Esophagus muscularis mucosa (tissue), 4 donors: ENCODE results near the gene HSPG2. TPM values are rescaled to one million over a fixed set of nuclear protein-coding genes. Genes with fewer than 3 reads are reported as not detected.

Experiments used
- DNase-seq: peaks from one replicate; pipeline ENCODE4 v3.0.0-alpha.2; 2017; ENCODE audit errors: extremely low spot score
- H3K27ac ChIP-seq, 4 donors: fragments of 200-600 bp; sonication (generic); replicated peaks in 1 of 4; 1 replicate in 3 of 4; 2 replicates in 1 of 4; pipeline ENCODE4 v1.5.1; 2016 to 2019; ENCODE audit warnings: mild to moderate bottlenecking in 1 of 4
- H3K27me3 ChIP-seq, 4 donors: fragments of 200-600 bp; sonication (generic); one replicate each; pipeline versions ENCODE4 v1.5.1 to v1.6.0; 2016 to 2019
- H3K36me3 ChIP-seq, 4 donors: fragments of 200-600 bp; sonication (generic); one replicate each; pipeline ENCODE4 v1.5.1; 2016 to 2019
- H3K4me1 ChIP-seq, 4 donors: fragments of 200-600 bp; sonication (generic); one replicate each; pipeline ENCODE4 v1.5.1; 2016 to 2019
- H3K4me3 ChIP-seq, 4 donors: fragments of 200-600 bp; sonication (generic); 1 replicate in 2 of 4; 2 replicates in 2 of 4; pipeline ENCODE4 v1.5.1; 2016 to 2019; ENCODE audit warnings: mild to moderate bottlenecking in 4 of 4, moderate library complexity in 1 of 4
- H3K9me3 ChIP-seq, 4 donors: fragments of 200-600 bp; sonication (generic); 1 replicate in 3 of 4; 2 replicates in 1 of 4; pipeline ENCODE4 v1.5.1; 2016 to 2019
- EP300 ChIP-seq: sonication (generic); formaldehyde crosslinking; IDR thresholded peaks from one replicate; pipeline ENCODE4 v1.6.1; 2017; ENCODE audit warnings: antibody characterized with exemption
- POLR2A ChIP-seq: fragments of 450-650 bp; IDR thresholded peaks from one replicate; pipeline ENCODE4 v1.6.1; 2017; ENCODE audit warnings: antibody characterized with exemption, moderate library complexity, mild to moderate bottlenecking, low read depth
- POLR2AphosphoS5 ChIP-seq, 2 donors: sonication (generic); formaldehyde crosslinking; IDR thresholded peaks; one replicate each; pipeline ENCODE4 v1.6.1; 2017; ENCODE audit warnings: antibody characterized with exemption in 2 of 2
- WGBS: methylation state at CpG from one replicate; pipeline ENCODE4 v1.1.5; 2018; 5-methylcytosine and 5-hydroxymethylcytosine counted together
- intact Hi-C: fragments of 100-400 bp; cut with DNase I; formaldehyde crosslinking; loops from one replicate; pipeline ENCODE4 v1.15.1; 2023
- total RNA-seq, 4 donors: library from RNA; depleted of rRNA; stranded (reverse); fragments of >200 nt; gene quantifications; one replicate each; pipeline versions ENCODE4 v1.1.0 to v1.2.1, GENCODE V29; 2016
- TF ChIP-seq, protein P1 (sequence below), 3 experiments: fragments of 200-600 bp in 2 of 3; fragments of 450-650 bp in 1 of 3; sonication (generic) in 2 of 3; IDR thresholded peaks; one replicate each; pipeline ENCODE4 v1.5.1; 2017 to 2019; ENCODE audit warnings: antibody characterized with exemption in 3 of 3, mild to moderate bottlenecking in 2 of 3, moderate library complexity in 1 of 3

HSPG2 gene
- total RNA-seq, 4 donors from 2014 or later, result 414 to 1,199 (median 595) TPM

DNA sequence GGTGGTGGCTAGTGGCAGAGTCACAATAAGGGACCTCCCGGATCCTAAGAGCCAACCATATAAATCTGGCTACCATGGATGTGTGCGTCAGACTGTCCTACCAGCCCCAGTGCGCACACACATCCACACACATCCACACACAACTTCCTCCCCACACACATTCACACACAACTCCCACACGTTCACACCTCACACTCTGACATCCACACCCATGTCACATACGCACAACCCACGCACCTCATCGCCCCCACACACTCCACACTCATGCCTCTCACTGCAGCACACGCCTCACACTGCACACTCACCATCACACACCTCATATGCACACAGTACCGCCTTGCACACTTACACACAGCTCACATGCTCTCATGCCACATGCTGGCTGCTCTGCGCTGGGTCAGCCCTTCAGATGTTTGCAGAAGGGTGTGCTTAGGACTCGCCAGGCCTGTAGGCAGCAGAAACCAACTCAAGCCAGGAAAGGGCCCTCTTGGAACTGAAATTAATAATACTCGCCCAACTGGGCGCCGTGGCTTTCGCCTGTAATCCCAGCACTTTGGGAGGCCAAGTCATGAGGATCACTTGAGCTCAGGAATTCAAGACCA lies 122.0 kb downstream of the HSPG2 start:
- TF ChIP-seq EP300 (no peak), POLR2A (no peak), POLR2AphosphoS5 (IDR thresholded peaks at IDR 0.05) (no peak)
- TF ChIP-seq, protein P1, sequence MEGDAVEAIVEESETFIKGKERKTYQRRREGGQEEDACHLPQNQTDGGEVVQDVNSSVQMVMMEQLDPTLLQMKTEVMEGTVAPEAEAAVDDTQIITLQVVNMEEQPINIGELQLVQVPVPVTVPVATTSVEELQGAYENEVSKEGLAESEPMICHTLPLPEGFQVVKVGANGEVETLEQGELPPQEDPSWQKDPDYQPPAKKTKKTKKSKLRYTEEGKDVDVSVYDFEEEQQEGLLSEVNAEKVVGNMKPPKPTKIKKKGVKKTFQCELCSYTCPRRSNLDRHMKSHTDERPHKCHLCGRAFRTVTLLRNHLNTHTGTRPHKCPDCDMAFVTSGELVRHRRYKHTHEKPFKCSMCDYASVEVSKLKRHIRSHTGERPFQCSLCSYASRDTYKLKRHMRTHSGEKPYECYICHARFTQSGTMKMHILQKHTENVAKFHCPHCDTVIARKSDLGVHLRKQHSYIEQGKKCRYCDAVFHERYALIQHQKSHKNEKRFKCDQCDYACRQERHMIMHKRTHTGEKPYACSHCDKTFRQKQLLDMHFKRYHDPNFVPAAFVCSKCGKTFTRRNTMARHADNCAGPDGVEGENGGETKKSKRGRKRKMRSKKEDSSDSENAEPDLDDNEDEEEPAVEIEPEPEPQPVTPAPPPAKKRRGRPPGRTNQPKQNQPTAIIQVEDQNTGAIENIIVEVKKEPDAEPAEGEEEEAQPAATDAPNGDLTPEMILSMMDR (IDR thresholded peaks at IDR 0.05), result no peak
- intact Hi-C loops, result no loop called here
- Histone ChIP-seq H3K4me1 (peaks cover 7 to 22% (median 14%) of the 10 kb centered on the region in 4 donors), H3K4me3 (peak overlapping the region in 1 of 4 donors; percentile 45), H3K36me3 (peaks cover 0 to 4% (median 0%) of the 10 kb centered on the region in 4 donors), H3K27me3 (peaks cover 0 to 15% (median 8%) of the 10 kb centered on the region in 4 donors), H3K27ac (no peak overlapping the region), H3K9me3 (no peaks in the 10 kb centered on the region)
- no peak for DNase-seq
- WGBS, result 92% methylated on average over 15 of the region's 15 CpGs

DNA sequence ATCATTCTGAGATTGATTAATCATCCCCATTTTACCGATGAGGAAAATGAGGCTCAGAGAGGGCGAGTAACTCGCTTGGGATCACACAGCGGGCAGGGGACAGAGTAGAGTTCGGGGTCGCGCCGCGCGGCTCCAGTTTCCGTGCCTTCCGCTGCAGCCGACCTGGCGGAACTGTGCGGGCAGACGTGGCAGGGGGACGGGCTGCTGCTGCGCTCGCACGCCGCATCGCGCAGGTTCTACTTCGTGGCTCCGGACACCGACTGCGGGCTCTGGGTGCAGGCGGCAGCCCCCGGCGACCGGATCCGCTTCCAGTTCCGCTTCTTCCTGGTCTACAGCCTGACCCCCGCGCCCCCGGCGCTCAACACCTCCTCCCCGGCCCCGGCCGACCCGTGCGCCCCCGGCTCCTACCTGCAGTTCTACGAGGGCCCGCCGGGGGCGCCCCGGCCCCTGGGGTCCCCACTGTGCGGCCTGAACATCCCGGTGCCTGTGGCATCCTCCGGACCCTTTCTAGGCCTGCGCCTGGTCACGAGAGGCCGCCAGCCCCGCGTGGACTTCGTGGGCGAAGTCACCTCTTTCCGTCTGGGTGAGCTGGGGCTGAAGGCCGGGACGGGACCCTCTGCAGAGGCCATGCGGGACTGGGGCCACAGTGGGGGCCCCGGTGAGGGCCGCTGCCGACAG lies 122.7 kb downstream of the HSPG2 start:
- TF ChIP-seq, protein P1 (IDR thresholded peaks at IDR 0.05), result peak; percentile 47 to 62 (median 55)
- TF ChIP-seq POLR2AphosphoS5 (IDR thresholded peaks at IDR 0.05) (no peak), EP300 (no peak), POLR2A (no peak)
- 10% methylated on average over 41 of the region's 65 CpGs for WGBS
- intact Hi-C loops, result no loop called here
- no peaks in the 10 kb centered on the region for H3K36me3 ChIP-seq
- H3K27ac ChIP-seq, result no peak overlapping the region
- H3K27me3 ChIP-seq, result peaks cover 0 to 15% (median 8%) of the 10 kb centered on the region in 4 donors
- no peak for DNase-seq
- no peaks in the 10 kb centered on the region for H3K9me3 ChIP-seq
- peak overlapping the region; percentile 40 to 56 (median 46) for H3K4me3 ChIP-seq
- peaks cover 7 to 22% (median 14%) of the 10 kb centered on the region in 4 donors for H3K4me1 ChIP-seq

DNA sequence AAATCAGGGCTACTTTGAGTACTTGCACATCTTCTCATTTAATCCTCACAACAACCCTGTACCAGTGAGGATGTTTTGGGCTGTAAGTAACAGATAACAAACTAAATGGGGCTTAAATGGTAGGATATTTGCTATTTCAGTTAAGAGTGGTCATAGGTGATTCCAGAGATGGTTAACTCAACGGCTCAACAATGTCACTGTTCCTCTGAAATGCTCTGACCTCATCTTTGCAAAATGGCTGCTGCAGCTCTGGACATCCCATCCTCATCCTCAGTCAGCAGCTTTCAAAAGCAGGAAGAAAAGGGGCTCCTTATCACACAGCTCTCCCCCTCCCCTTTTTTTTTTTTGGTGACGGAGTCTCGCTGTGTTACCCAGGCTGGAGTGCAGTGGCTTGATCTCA lies 123.6 kb downstream of the HSPG2 start:
- Histone ChIP-seq H3K4me3 (no peak overlapping the region), H3K27ac (no peak overlapping the region), H3K36me3 (no peaks in the 10 kb centered on the region), H3K4me1 (peaks cover 7 to 18% (median 13%) of the 10 kb centered on the region in 4 donors), H3K27me3 (peaks cover 0 to 15% (median 8%) of the 10 kb centered on the region in 4 donors), H3K9me3 (no peaks in the 10 kb centered on the region)
- intact Hi-C loops, result no loop called here
- TF ChIP-seq POLR2A, result no peak
- TF ChIP-seq EP300, result no peak
- TF ChIP-seq POLR2AphosphoS5 (IDR thresholded peaks at IDR 0.05), result no peak
- 91% methylated on average over 3 of the region's 3 CpGs for WGBS
- no peak for DNase-seq

DNA sequence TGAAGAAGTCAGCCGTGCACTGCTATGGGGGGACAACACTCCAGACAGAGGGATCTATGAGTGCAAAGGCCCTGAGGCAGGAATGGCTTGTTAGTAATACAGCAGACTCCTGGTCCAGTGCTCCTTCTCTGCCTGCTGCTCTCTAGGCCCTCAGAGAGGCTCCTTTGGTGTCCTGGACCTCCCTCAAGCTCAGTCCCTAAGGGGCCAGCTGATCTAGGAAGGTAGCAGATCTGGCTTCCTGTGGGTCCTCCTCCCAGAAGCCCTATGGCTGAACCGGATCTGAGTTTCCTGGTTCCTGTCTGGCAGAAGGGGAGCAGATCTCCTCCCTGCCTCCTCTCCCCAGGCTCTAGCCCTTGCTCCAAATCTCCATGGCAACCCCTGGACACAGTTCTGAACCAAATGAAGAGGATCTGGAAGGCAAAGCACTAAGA lies 125.2 kb downstream of the HSPG2 start, which contains the start of gene LDLRAD2:
TSS of gene LDLRAD2 (plus strand) at position 391 of the 431 bp plus-strand sequence. CDS start 187 bp downstream, outside the sequence.
- DNase-seq, result no peak
- Histone ChIP-seq H3K4me3 (no peak within 1 kb of the TSS), H3K4me1 (peaks cover 7 to 18% (median 11%) of the 10 kb centered on the region in 4 donors), H3K9me3 (no peaks in the 10 kb centered on the region), H3K27ac (no peak within 1 kb of the TSS), H3K36me3 (no peaks in the 10 kb centered on the region), H3K27me3 (peaks cover 0 to 15% (median 8%) of the 10 kb centered on the region in 4 donors)
- intact Hi-C loops, result no loop called here
- 63% methylated on average over 2 of the region's 2 CpGs for WGBS
- no peak for TF ChIP-seq POLR2AphosphoS5 (IDR thresholded peaks at IDR 0.05)
- TF ChIP-seq, protein P1 (IDR thresholded peaks at IDR 0.05), result no peak
- TF ChIP-seq EP300, result no peak
- no peak for TF ChIP-seq POLR2A

DNA sequence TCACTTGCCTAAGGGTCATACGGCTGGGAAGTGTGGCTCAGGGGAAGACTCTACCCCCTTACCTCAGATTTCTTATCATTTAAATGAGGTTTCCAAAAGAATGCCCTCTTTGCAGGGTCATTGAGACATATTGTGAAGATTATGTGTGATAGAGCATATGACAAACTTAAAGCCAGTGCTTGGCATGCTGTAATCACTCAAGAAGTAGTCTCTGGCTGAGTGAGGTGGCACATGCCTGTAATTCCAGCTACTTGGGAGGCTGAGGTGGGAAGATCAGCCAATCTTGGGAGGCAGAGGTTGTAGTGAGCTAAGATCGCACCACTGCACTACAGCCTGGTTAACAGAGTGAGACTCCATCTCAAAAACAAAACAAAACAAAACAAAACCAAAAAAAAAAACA lies 132.6 kb downstream of the HSPG2 start:
- intact Hi-C loops, result no loop called here
- TF ChIP-seq POLR2AphosphoS5 (IDR thresholded peaks at IDR 0.05), result no peak
- WGBS, result 82% methylated on average over 2 of the region's 2 CpGs
- no peaks in the 10 kb centered on the region for H3K9me3 ChIP-seq
- no peak overlapping the region for H3K27ac ChIP-seq
- H3K4me1 ChIP-seq, result no peaks in the 10 kb centered on the region
- DNase-seq, result no peak
- no peaks in the 10 kb centered on the region for H3K36me3 ChIP-seq
- H3K4me3 ChIP-seq, result no peak overlapping the region
- H3K27me3 ChIP-seq, result no peaks in the 10 kb centered on the region
